ENCODE results near the gene PALMD. TPM values are rescaled to one million over a fixed set of nuclear protein-coding genes. Genes with fewer than 3 reads are reported as not detected.

Gene PALMD
- total and polyA plus RNA-seq, 11 donors: 74.0 to 236 (median 120) TPM

DNA sequence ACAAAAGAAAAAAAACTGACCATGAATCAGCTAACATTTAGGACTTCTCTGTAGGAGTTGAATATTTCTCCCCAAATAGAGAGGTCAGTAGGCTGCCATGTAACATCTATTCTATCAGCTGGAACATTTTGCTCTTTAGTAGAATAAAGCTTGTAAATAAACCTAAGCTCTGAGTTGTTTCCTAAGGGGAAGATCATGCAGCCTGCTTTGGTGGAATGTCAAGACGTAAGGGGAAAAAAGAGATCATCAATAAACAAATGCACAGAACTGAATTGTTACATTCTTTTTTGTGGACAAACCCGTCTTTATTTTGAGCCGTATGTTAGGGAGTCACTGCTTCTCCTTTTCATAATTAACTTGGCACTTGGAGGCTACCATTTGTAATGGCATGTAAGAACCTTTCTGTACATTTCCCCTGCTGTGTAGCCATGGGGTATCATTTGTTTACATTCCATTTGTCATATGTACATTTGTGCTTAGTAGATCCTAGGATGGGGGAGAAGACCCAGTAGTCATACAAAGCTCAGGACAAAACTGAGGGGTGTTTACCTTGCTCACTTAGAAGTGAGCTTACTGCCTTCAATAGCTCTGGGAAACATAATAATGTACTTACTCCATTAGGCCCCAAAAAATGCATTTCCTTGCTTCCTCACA is 10.8 kb upstream of the PALMD start:
- Histone ChIP-seq H3K27me3 (no peaks in the 10 kb centered on the region), H3K36me3 (no peaks in the 10 kb centered on the region), H3K4me1 (peaks cover 0 to 33% (median 13%) of the 10 kb centered on the region in 12 donors), H3K27ac (peak overlapping the region in 4 of 12 donors; percentile 0 to 41 (median 10)), H3K9me3 (no peaks in the 10 kb centered on the region), H3K4me3 (no peak overlapping the region)
- TF ChIP-seq POLR2A (IDR thresholded peaks at IDR 0.05): no peak
- TF ChIP-seq, protein P1, sequence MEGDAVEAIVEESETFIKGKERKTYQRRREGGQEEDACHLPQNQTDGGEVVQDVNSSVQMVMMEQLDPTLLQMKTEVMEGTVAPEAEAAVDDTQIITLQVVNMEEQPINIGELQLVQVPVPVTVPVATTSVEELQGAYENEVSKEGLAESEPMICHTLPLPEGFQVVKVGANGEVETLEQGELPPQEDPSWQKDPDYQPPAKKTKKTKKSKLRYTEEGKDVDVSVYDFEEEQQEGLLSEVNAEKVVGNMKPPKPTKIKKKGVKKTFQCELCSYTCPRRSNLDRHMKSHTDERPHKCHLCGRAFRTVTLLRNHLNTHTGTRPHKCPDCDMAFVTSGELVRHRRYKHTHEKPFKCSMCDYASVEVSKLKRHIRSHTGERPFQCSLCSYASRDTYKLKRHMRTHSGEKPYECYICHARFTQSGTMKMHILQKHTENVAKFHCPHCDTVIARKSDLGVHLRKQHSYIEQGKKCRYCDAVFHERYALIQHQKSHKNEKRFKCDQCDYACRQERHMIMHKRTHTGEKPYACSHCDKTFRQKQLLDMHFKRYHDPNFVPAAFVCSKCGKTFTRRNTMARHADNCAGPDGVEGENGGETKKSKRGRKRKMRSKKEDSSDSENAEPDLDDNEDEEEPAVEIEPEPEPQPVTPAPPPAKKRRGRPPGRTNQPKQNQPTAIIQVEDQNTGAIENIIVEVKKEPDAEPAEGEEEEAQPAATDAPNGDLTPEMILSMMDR (IDR thresholded peaks at IDR 0.05): no peak
- intact Hi-C loops (cut with DNase I): loop anchor here in 3 of 10 donors (5.0 to 10.0 kb wide), 3 partner anchors 33 to 450 kb away; no protein-coding TSS in a partner anchor
- 88 to 96% (median 90%) methylated on average over 3 of the region's 3 CpGs for WGBS, 4 donors
- ATAC-seq (no peak), DNase-seq (no peak)

DNA sequence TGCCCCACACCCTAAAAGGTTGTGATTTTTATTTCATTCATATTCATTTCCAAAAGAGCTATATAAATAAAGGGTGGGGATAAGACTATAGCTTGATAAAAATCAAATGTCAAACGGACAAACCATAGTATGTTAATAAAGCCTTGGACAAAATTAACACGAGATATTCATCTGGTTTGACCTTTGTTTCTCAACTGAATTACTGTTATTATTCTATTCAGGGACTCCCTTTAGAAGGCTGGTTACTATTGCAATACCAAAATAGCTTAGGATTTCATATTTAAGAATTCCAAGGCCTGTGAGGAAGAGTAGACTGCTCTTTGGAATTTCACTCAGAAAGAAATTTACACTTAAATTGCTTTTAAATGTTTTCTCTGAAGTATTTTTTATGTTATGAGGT is 10.2 kb upstream of the PALMD start:
- peak overlapping the region in 7 of 12 donors; percentile 0 to 41 (median 20) for H3K27ac ChIP-seq
- 59 to 74% (median 69%) methylated on average over 2 of the region's 2 CpGs for WGBS, 4 donors
- intact Hi-C loops (cut with DNase I): loop anchor here in 3 of 10 donors (5.0 to 10.0 kb wide), 2 partner anchors 33 to 451 kb away; no protein-coding TSS in a partner anchor
- H3K4me3 ChIP-seq: no peak overlapping the region
- ATAC-seq (no peak), DNase-seq (no peak)
- TF ChIP-seq, protein P1 (IDR thresholded peaks at IDR 0.05): no peak
- TF ChIP-seq POLR2A (IDR thresholded peaks at IDR 0.05): no peak
- H3K36me3 ChIP-seq: no peaks in the 10 kb centered on the region
- no peaks in the 10 kb centered on the region for H3K27me3 ChIP-seq
- H3K4me1 ChIP-seq: peaks cover 0 to 35% (median 13%) of the 10 kb centered on the region in 12 donors
- no peaks in the 10 kb centered on the region for H3K9me3 ChIP-seq

DNA sequence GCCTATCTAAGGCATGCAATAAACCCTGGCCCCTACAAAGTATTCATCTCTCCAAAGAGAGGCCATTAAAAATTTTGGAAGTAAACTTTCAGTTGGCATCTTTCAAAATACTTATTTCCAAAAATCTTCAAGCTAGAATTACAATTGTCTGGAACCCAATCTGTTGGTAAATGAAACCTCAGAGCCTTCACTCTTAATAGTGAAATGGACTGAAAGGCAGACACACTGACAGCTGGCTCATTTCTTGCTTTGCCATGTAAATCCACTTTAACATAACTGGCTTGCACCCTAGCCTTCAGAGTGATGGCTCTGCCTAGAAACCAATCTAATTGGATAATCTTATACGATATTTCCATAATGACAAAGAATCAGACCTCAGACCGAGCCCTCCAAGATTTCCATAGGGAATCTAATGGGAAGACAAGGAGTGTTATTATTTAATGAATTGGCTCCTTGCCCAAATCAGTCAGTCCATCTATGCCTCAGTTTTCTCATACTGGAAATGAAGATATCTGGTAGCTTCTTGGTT is 9.2 kb upstream of the PALMD start:
- ATAC-seq (no peak), DNase-seq (no peak)
- Histone ChIP-seq H3K4me1 (peaks cover 0 to 35% (median 13%) of the 10 kb centered on the region in 12 donors), H3K36me3 (no peaks in the 10 kb centered on the region), H3K27ac (peak overlapping the region in 3 of 12 donors; percentile 8 to 25 (median 17)), H3K4me3 (no peak overlapping the region), H3K9me3 (no peaks in the 10 kb centered on the region), H3K27me3 (no peaks in the 10 kb centered on the region)
- intact Hi-C loops (cut with DNase I): loop anchor here in 3 of 10 donors (5.0 to 10.0 kb wide), 2 partner anchors 34 to 452 kb away; no protein-coding TSS in a partner anchor
- WGBS, 4 donors: 66 to 92% (median 86%) methylated on average over 2 of the region's 2 CpGs
- no peak for TF ChIP-seq POLR2A (IDR thresholded peaks at IDR 0.05)
- TF ChIP-seq, protein P1 (IDR thresholded peaks at IDR 0.05): no peak

DNA sequence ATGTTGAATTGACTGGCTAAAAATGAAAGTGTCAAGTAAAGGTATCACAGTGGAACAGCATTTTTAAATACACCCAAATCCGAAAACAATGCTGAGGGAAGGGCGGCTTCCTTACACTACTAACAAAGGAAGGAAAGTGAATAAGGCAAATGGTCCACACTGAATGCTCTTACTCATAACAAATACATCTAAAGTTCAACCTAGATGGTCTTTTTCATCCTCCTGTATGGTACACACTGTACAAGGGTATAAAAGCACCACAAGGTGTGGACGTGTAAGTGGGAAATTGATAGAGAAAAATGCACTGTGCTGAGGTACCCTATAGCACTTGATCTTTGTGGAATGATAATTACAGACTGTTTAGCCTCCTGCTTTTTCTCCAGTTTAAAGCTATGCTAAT is 7.1 kb upstream of the PALMD start:
- DNase-seq (no peak), ATAC-seq (peak; percentile 80 to 95 (median 84))
- peaks cover 0 to 37% (median 13%) of the 10 kb centered on the region in 12 donors for H3K4me1 ChIP-seq
- no peak for TF ChIP-seq POLR2A (IDR thresholded peaks at IDR 0.05)
- TF ChIP-seq, protein P1 (IDR thresholded peaks at IDR 0.05): no peak
- WGBS, 4 donors: 50 to 71% (median 61%) methylated on average over 3 of the region's 3 CpGs
- no peaks in the 10 kb centered on the region for H3K9me3 ChIP-seq
- H3K27me3 ChIP-seq: no peaks in the 10 kb centered on the region
- H3K36me3 ChIP-seq: no peaks in the 10 kb centered on the region
- no peak overlapping the region for H3K4me3 ChIP-seq
- intact Hi-C loops (cut with DNase I): loop anchor here in 4 of 10 donors (2.0 to 10.0 kb wide), 3 partner anchors 36 to 454 kb away; no protein-coding TSS in a partner anchor
- H3K27ac ChIP-seq: peak overlapping the region in 11 of 12 donors; percentile 17 to 67 (median 54)
